OCI-LY1 (cell line): ENCODE results near the gene ZNF132.

Source experiments
- H2AFZ ChIP-seq: fragments of 200-600 bp; sonication (generic), shearing (Covaris generic); 2 replicates; pipeline ENCODE4 v1.6.0; 2014; ENCODE audit warnings: antibody characterized with exemption, mild to moderate bottlenecking, low read length
- H3F3A ChIP-seq: fragments of 200-600 bp; sonication (generic), shearing (Covaris generic); 2 replicates; pipeline ENCODE4 v1.6.0; 2014; ENCODE audit warnings: mild to moderate bottlenecking, antibody characterized with exemption, low read length, moderate library complexity; ENCODE audit not compliant: insufficient read depth
- H3K27ac ChIP-seq: fragments of 200-600 bp; sonication (generic); 2 replicates; pipeline ENCODE4 v1.5.1; 2014; ENCODE audit warnings: low read length, mixed run types, mild to moderate bottlenecking, low read depth; ENCODE audit not compliant: poor library complexity, severe bottlenecking
- H3K27me3 ChIP-seq: fragments of 200-600 bp; sonication (generic); 2 replicates; pipeline ENCODE4 v1.6.0; 2014; ENCODE audit warnings: antibody characterized with exemption, mild to moderate bottlenecking, low read length, moderate library complexity; ENCODE audit not compliant: insufficient read depth
- H3K36me3 ChIP-seq: fragments of 200-600 bp; sonication (generic); 2 replicates; pipeline ENCODE4 v1.6.1; 2014; ENCODE audit warnings: mild to moderate bottlenecking, antibody characterized with exemption, low read length, moderate library complexity, mixed read lengths; ENCODE audit not compliant: insufficient read depth
- H3K4me1 ChIP-seq: fragments of 200-600 bp; sonication (generic); 2 replicates; pipeline ENCODE4 v1.5.1; 2014; ENCODE audit warnings: mild to moderate bottlenecking, low read length, moderate library complexity; ENCODE audit not compliant: insufficient read depth, severe bottlenecking
- H3K4me2 ChIP-seq: fragments of 200-600 bp; sonication (generic), shearing (Covaris generic); 2 replicates; pipeline ENCODE4 v1.6.1; 2014; ENCODE audit warnings: low read length
- H3K4me3 ChIP-seq: fragments of 200-600 bp; sonication (generic); 2 replicates; pipeline ENCODE4 v1.5.1; 2014; ENCODE audit warnings: low read length, low read depth, mild to moderate bottlenecking, mixed read lengths; ENCODE audit not compliant: poor library complexity, severe bottlenecking
- H3K79me2 ChIP-seq: fragments of 200-600 bp; shearing (Covaris generic); 2 replicates; pipeline ENCODE4 v1.6.1; 2016; ENCODE audit warnings: mixed run types, low read length, mixed read lengths; ENCODE audit not compliant: insufficient read depth
- H3K9ac ChIP-seq: fragments of 200-600 bp; sonication (generic), shearing (Covaris generic); 2 replicates; pipeline ENCODE4 v1.6.1; 2014; ENCODE audit warnings: mild to moderate bottlenecking, low read length, mixed read lengths
- H3K9me2 ChIP-seq: fragments of 200-600 bp; sonication (generic), shearing (Covaris generic); 2 replicates; pipeline ENCODE4 v1.6.1; 2014; ENCODE audit warnings: low read depth, mild to moderate bottlenecking, low read length, mixed read lengths
- H3K9me3 ChIP-seq: fragments of 200-600 bp; shearing (Covaris generic); 2 replicates; pipeline ENCODE4 v1.6.1; 2014; ENCODE audit warnings: low read length, mixed read lengths
- H4K20me1 ChIP-seq: fragments of 200-600 bp; sonication (generic), shearing (Covaris generic); 2 replicates; pipeline ENCODE4 v1.6.0; 2016; ENCODE audit warnings: mild to moderate bottlenecking, low read length; ENCODE audit not compliant: insufficient read depth
- CTCF ChIP-seq: fragments of 200-600 bp; sonication (generic), shearing (Covaris generic); IDR thresholded peaks from 2 replicates; pipeline ENCODE4 v1.5.1; 2017; ENCODE audit warnings: mild to moderate bottlenecking, antibody characterized with exemption, low read length, moderate library complexity, mixed read lengths
- EZH2 ChIP-seq: fragments of 200-600 bp; sonication (generic), shearing (Covaris generic); IDR thresholded peaks from 2 replicates; pipeline ENCODE4 v1.8.0; 2017; ENCODE audit warnings: borderline replicate concordance, mixed run types, mild to moderate bottlenecking, antibody characterized with exemption, low read length, moderate library complexity, mixed read lengths

ZNF132 gene

GRCh38 chr19:58479736-58480480 lies 40.0 kb upstream of the ZNF132 start:
- H3F3A ChIP-seq, result no peaks in the 10 kb centered on the region
- H3K36me3 ChIP-seq, result no peaks in the 10 kb centered on the region
- no peak overlapping the region for H3K4me2 ChIP-seq
- H3K4me3 ChIP-seq, result no peak overlapping the region
- H2AFZ ChIP-seq, result no peak overlapping the region
- H3K79me2 ChIP-seq, result no peaks in the 10 kb centered on the region
- H4K20me1 ChIP-seq, result no peaks in the 10 kb centered on the region
- H3K9ac ChIP-seq, result no peak overlapping the region
- H3K4me1 ChIP-seq, result peaks cover 15% of the 10 kb centered on the region
- H3K27me3 ChIP-seq, result no peaks in the 10 kb centered on the region
- no peaks in the 10 kb centered on the region for H3K9me2 ChIP-seq
- H3K9me3 ChIP-seq, result no peaks in the 10 kb centered on the region
- H3K27ac ChIP-seq, result no peak overlapping the region
- no peak for TF ChIP-seq EZH2
- TF ChIP-seq CTCF, result no peak

- Histone ChIP-seq H3K4me3 (no peak overlapping the region), H3K79me2 (no peaks in the 10 kb centered on the region), H2AFZ (no peak overlapping the region), H4K20me1 (no peaks in the 10 kb centered on the region), H3K9me2 (no peaks in the 10 kb centered on the region), H3K9ac (no peak overlapping the region), H3K27me3 (no peaks in the 10 kb centered on the region), H3K9me3 (no peaks in the 10 kb centered on the region), H3K36me3 (no peaks in the 10 kb centered on the region), H3K27ac (no peak overlapping the region), H3K4me2 (no peak overlapping the region), H3F3A (no peaks in the 10 kb centered on the region), H3K4me1 (peaks cover 19% of the 10 kb centered on the region)
- TF ChIP-seq CTCF, result no peak
Observed at GRCh38 chr19:58479303-58479702, 39.4 kb upstream of the ZNF132 start.

GRCh38 chr19:58477871-58478270 lies 37.9 kb upstream of the ZNF132 start:
- H3F3A ChIP-seq, result no peaks in the 10 kb centered on the region
- peaks cover 19% of the 10 kb centered on the region for H3K4me1 ChIP-seq
- H3K27ac ChIP-seq, result no peak overlapping the region
- no peaks in the 10 kb centered on the region for H3K79me2 ChIP-seq
- H3K27me3 ChIP-seq, result no peaks in the 10 kb centered on the region
- H3K9me2 ChIP-seq, result no peaks in the 10 kb centered on the region
- H2AFZ ChIP-seq, result no peak overlapping the region
- no peaks in the 10 kb centered on the region for H4K20me1 ChIP-seq
- no peak overlapping the region for H3K4me3 ChIP-seq
- peaks cover 8% of the 10 kb centered on the region; the same call in 1 of the 2 replicates for H3K36me3 ChIP-seq
- TF ChIP-seq CTCF (no peak), EZH2 (no peak)
- H3K9me3 ChIP-seq, result no peaks in the 10 kb centered on the region
- H3K4me2 ChIP-seq, result no peak overlapping the region
- H3K9ac ChIP-seq, result no peak overlapping the region
